Activated T-helper 2 cell treated with anti-CD3 and anti-CD28 coated beads, Interferon-gamma antibody, Interleukin-2, Interleukin-4, amounts not matched to agents 10 μg/mL and 5 μg/mL and 100 μg/mL, durations not matched to agents 14 hours and 24 hours and 36 hours (primary cell): Measurements from ENCODE around the gene OAF. TPM values are rescaled to one million over a fixed set of nuclear protein-coding genes. Genes with fewer than 3 reads are reported as not detected.
"Not testable (repeated sequence)": the region's sequence is repeated elsewhere in the genome, so short reads cannot be mapped to it uniquely, and the experiment has no call there.

Source experiments
- DNase-seq: peaks from one replicate; pipeline ENCODE4 v3.0.0; 2021; ENCODE audit warnings: low spot score
- H3K27ac Mint-ChIP-seq: one replicate; pipeline ENCODE4 v1.8.0; 2021; ENCODE audit warnings: mixed read lengths
- H3K27me3 Mint-ChIP-seq: one replicate; pipeline ENCODE4 v1.8.0; 2021; ENCODE audit warnings: low read depth, mixed read lengths
- H3K36me3 Mint-ChIP-seq: one replicate; pipeline ENCODE4 v1.8.0; 2021; ENCODE audit warnings: low read depth, mixed read lengths
- H3K4me1 Mint-ChIP-seq: one replicate; pipeline ENCODE4 v1.8.0; 2021; ENCODE audit warnings: low read depth, mixed read lengths
- H3K4me3 Mint-ChIP-seq: one replicate; pipeline ENCODE4 v1.8.0; 2021; ENCODE audit warnings: low read depth, mild to moderate bottlenecking, moderate library complexity, mixed read lengths
- H3K9me3 Mint-ChIP-seq: one replicate; pipeline ENCODE4 v1.8.0; 2021; ENCODE audit warnings: mixed read lengths
- intact Hi-C: fragments of 100-400 bp; cut with micrococcal nuclease; formaldehyde crosslinking; loops from one replicate; pipeline ENCODE4 v1.15.1; 2023
- total RNA-seq: library from RNA; stranded (reverse); gene quantifications from 2 replicates; pipeline ENCODE4 v1.2.3, GENCODE V29; 2022

OAF gene
- total RNA-seq, 1 donor from 2014 or later: 2.9 TPM

DNA sequence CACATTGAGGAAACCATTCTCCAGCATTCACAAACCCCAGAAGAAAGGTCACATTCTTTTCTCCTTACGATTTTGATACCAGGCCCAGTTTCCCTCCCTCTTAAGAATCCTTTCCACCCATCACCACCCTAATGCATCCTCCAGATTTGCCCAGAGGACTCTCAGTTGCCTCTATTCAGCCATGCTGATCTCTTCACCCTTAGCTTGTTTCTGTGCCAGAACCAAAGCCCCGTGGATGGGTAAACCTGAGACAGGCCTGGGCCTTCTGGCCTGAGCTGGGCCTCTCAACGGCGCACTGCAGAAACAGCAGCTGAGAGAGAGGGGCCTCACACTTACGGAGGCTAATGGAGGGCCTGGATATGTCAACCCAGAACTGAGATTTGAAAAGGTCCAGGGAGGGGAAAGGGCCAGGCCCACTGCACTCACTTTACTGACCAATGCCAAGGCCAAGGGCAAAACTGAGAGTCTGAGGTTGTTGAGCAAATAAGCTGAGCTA is 32.2 kb upstream of the OAF start:
- Mint-ChIP-seq H3K4me1 (no peaks in the 10 kb centered on the region), H3K4me3 (no peak overlapping the region), H3K9me3 (no peaks in the 10 kb centered on the region), H3K27ac (no peak overlapping the region), H3K27me3 (peaks cover 18% of the 10 kb centered on the region), H3K36me3 (no peaks in the 10 kb centered on the region)
- intact Hi-C loops: no loop called here
- peak; percentile 0 for DNase-seq

- intact Hi-C loops: no loop called here
- H3K27ac Mint-ChIP-seq: no peak overlapping the region
- H3K27me3 Mint-ChIP-seq: peaks cover 16% of the 10 kb centered on the region
Measured at GRCh38 chr11:120179057-120179672, 31.7 kb upstream of the OAF start.

DNA sequence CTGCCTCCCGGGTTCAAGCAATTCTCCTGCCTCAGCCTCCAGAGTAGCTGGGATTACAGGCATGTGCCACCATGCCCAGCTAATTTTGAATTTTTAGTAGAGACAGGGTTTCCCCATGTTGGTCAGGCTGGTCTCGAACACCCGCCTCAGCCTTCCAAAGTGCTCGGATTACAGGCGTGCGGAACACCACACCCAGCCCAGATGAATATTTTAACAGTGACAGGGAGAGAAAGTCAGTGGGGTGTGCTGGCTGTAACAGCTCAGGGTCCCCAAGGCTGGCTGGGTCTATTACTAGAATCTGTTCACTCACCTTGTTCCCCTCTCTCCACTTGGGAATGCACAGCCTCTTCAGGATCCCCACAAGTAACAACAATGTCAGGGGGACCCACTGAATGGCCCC is 30.8 kb upstream of the OAF start:
- H3K27me3 Mint-ChIP-seq, H3K9me3 Mint-ChIP-seq, DNase-seq, H3K4me1 Mint-ChIP-seq, H3K36me3 Mint-ChIP-seq, H3K27ac Mint-ChIP-seq, intact Hi-C loops, H3K4me3 Mint-ChIP-seq: not testable (repeated sequence)

More at GRCh38 chr11:120179057-120179672, 31.7 kb upstream of the OAF start:
- H3K36me3 Mint-ChIP-seq: no peaks in the 10 kb centered on the region
- DNase-seq: peak; percentile 4
- H3K4me3 Mint-ChIP-seq: no peak overlapping the region
- no peaks in the 10 kb centered on the region for H3K9me3 Mint-ChIP-seq
- no peaks in the 10 kb centered on the region for H3K4me1 Mint-ChIP-seq

DNA sequence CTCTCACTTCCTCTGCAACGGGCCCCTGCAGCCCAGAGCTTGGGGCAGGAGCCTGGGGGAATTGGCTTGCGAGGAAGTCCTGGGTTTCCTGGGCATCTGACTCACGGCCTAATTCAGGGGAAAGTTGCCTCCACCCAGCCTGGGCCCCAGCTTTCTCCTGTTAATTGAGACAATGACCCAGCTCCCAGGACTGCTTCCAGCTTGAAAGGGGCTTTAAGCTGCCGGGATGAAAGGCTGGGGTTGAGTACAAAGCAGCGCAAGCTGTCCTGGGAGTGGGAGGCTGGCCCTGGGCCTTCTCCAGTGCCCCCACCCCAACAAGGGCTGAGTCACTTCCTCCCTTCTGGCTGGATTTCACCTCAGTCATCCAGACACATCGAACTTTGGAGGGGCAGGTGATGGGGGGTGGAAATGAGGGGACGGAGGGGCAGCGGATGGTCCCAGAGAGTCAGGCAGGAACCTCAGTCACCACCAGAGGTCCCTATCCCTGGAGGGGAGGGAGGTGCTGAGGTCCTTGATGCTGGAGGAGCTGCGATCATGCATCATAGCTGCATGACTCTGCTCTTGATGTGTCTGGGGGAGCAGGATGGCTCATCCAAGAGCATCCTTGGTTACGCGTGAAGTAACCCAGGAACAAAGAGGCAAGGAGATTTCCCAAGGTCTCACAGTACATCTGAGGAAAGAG is 30.1 kb upstream of the OAF start:
- H3K36me3 Mint-ChIP-seq: no peaks in the 10 kb centered on the region
- H3K4me1 Mint-ChIP-seq: no peaks in the 10 kb centered on the region
- H3K27ac Mint-ChIP-seq: no peak overlapping the region
- intact Hi-C loops: no loop called here
- peaks cover 10% of the 10 kb centered on the region for H3K27me3 Mint-ChIP-seq
- no peaks in the 10 kb centered on the region for H3K9me3 Mint-ChIP-seq
- no peak for DNase-seq
- H3K4me3 Mint-ChIP-seq: no peak overlapping the region

GRCh38 chr11:120181376-120181975 is 29.4 kb upstream of the OAF start:
- Mint-ChIP-seq H3K27me3 (peaks cover 13% of the 10 kb centered on the region), H3K9me3 (no peaks in the 10 kb centered on the region), H3K4me1 (peaks cover 5% of the 10 kb centered on the region), H3K4me3 (no peak overlapping the region), H3K36me3 (no peaks in the 10 kb centered on the region), H3K27ac (no peak overlapping the region)
- intact Hi-C loops: no loop called here
- no peak for DNase-seq

GRCh38 chr11:120182372-120182771 is 28.5 kb upstream of the OAF start:
- Mint-ChIP-seq H3K9me3 (no peaks in the 10 kb centered on the region), H3K4me3 (no peak overlapping the region), H3K27me3 (peaks cover 10% of the 10 kb centered on the region), H3K4me1 (peaks cover 12% of the 10 kb centered on the region), H3K27ac (no peak overlapping the region), H3K36me3 (no peaks in the 10 kb centered on the region)
- no peak for DNase-seq
- intact Hi-C loops: no loop called here

DNA sequence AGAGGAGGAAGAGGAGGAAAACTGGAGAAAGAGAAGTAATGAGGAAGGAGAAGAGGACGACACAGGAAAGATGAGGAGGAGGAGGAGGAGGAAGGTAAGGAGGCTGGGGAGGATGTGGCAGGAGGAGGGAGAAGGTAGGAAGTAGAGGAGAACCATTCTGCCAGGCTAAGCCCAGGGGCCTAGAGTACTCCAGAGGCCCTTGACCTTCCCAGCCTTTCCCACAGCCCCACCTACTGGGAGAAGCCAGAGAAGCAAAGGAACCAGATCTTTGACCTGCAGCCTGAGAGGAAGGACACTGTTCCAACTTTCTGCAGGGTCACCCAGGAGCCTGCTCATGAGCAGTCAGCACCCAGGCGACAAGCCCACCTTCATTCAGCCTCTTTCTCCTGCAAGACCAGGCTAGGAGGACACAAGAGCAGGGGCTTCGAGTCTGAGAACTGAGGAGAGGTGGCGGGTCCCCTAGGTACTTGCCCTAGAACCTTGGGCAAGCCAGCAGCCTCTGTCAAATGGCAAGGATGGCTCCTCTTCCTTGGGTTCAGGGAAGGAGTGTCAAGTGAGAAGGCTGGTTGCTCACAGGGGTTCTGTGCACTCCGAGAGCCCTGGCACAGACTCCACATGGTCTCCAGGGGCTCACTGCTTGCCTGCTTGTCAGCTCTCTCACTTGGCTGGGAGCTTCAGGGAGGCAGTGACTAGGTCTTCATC is 27.9 kb upstream of the OAF start:
- no peak for DNase-seq
- H3K27ac Mint-ChIP-seq: no peak overlapping the region
- H3K4me1 Mint-ChIP-seq: peaks cover 12% of the 10 kb centered on the region
- peaks cover 10% of the 10 kb centered on the region for H3K27me3 Mint-ChIP-seq
- intact Hi-C loops: no loop called here
- no peaks in the 10 kb centered on the region for H3K36me3 Mint-ChIP-seq
- no peak overlapping the region for H3K4me3 Mint-ChIP-seq
- H3K9me3 Mint-ChIP-seq: no peaks in the 10 kb centered on the region

DNA sequence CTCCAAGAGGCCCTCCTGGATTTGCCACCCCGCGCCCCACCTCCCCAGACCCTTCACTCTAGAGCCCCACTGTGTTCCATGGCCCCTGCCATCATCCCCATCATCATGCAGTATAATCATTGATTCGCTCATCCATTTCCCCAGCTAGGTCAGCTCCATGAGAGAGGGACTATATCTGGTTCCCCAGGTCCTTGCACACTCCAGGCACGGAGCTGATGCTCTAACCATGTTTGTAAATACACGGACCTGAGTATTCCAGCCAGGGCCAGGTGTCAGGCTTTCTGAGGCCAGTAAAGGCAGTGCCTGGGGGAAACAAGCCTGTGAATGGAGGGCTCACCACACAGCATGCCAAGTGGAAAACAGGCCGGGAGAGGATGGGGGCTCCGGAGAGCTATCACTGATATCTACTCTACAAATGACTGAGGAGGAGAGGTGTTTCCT is 27.1 kb upstream of the OAF start:
- H3K27ac Mint-ChIP-seq: no peak overlapping the region
- H3K4me3 Mint-ChIP-seq: no peak overlapping the region
- peaks cover 12% of the 10 kb centered on the region for H3K4me1 Mint-ChIP-seq
- peaks cover 13% of the 10 kb centered on the region for H3K27me3 Mint-ChIP-seq
- no peak for DNase-seq
- intact Hi-C loops: no loop called here
- no peaks in the 10 kb centered on the region for H3K9me3 Mint-ChIP-seq
- no peaks in the 10 kb centered on the region for H3K36me3 Mint-ChIP-seq

GRCh38 chr11:120184371-120184945 is 26.4 kb upstream of the OAF start:
- no peaks in the 10 kb centered on the region for H3K9me3 Mint-ChIP-seq
- H3K27me3 Mint-ChIP-seq: peaks cover 13% of the 10 kb centered on the region
- no peak for DNase-seq
- peaks cover 12% of the 10 kb centered on the region for H3K4me1 Mint-ChIP-seq
- no peaks in the 10 kb centered on the region for H3K36me3 Mint-ChIP-seq
- H3K27ac Mint-ChIP-seq: no peak overlapping the region
- intact Hi-C loops: no loop called here
- no peak overlapping the region for H3K4me3 Mint-ChIP-seq

GRCh38 chr11:120184946-120185705 is 25.7 kb upstream of the OAF start:
- Mint-ChIP-seq H3K4me1 (peaks cover 12% of the 10 kb centered on the region), H3K27me3 (peaks cover 13% of the 10 kb centered on the region), H3K27ac (no peak overlapping the region), H3K4me3 (no peak overlapping the region), H3K9me3 (no peaks in the 10 kb centered on the region), H3K36me3 (no peaks in the 10 kb centered on the region)
- intact Hi-C loops: no loop called here
- no peak for DNase-seq

- H3K27ac Mint-ChIP-seq: no peak overlapping the region
- intact Hi-C loops: no loop called here
- no peak for DNase-seq
- no peak overlapping the region for H3K4me3 Mint-ChIP-seq
- H3K9me3 Mint-ChIP-seq: no peaks in the 10 kb centered on the region
- no peaks in the 10 kb centered on the region for H3K36me3 Mint-ChIP-seq
- peaks cover 13% of the 10 kb centered on the region for H3K27me3 Mint-ChIP-seq
- H3K4me1 Mint-ChIP-seq: peaks cover 12% of the 10 kb centered on the region
Measured at GRCh38 chr11:120185706-120186455, 25.0 kb upstream of the OAF start.

DNA sequence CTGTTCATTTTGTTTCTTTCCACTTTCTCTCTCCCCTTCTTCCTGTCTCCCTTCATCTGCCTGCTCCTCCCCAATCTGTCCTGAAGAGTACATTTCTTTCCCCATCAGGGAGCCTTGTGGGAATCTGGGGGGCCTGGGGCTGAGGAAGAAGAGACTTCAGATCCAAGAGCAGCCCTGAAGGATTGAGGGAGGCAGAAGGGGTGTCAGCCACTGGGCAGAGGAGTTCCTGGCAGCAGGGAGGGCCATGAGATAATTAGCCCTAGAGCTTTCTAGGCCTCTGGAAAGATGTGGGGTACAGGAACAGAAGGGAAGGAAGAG is 24.4 kb upstream of the OAF start:
- Mint-ChIP-seq H3K4me1 (peaks cover 12% of the 10 kb centered on the region), H3K36me3 (no peaks in the 10 kb centered on the region), H3K27me3 (peaks cover 13% of the 10 kb centered on the region), H3K27ac (no peak overlapping the region), H3K4me3 (no peak overlapping the region), H3K9me3 (no peaks in the 10 kb centered on the region)
- no peak for DNase-seq
- intact Hi-C loops: no loop called here
